ENCODE results near the gene DOCK1.
A peak's percentile ranks its signal among the peaks of the same experiment; 100 is the strongest.
"Not testable (repeated sequence)": the region's sequence is repeated elsewhere in the genome, so short reads cannot be mapped to it uniquely, and the experiment has no call there.

The DOCK1 gene

DNA sequence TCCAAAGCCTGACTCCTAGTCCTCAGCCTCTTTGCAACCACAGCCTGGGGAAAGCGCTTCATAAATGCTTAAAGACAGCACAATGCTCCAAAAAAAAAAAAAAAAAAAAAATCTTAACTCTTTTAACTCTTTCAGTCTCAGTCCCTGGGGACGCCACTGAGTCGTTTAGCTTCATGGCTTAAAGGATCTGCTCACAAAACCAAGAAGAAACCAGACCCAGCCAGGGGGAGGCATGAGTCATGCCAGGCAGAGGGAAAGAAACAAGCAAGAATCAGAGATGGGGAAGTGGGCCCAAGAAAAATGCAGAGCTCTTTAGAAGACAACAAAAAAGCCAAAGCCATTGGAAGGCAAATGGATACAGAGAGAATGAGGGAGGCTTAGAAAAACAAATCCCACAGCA is 32.5 kb upstream of the DOCK1 start:
- Histone ChIP-seq H2BK5ac (ENCODE audit: low read length) (no peak overlapping the region), H2BK15ac (replicated peaks; ENCODE audit: low read depth) (no peak overlapping the region), H3K79me2 (ENCODE audit: control insufficient read depth, insufficient read depth, low read length) (no peaks in the 10 kb centered on the region), H4K8ac (ENCODE audit: low read depth, low read length) (no peak overlapping the region), H3K4me2 (ENCODE audit: low read length) (no peak overlapping the region), H3K9ac (ENCODE audit: low read length) (no peak overlapping the region), H3K79me1 (ENCODE audit: low read length) (no peaks in the 10 kb centered on the region), H3K56ac (ENCODE audit: low read length) (no peak overlapping the region), H2AK5ac (ENCODE audit: low read length) (no peak overlapping the region), H3K36me3 (ENCODE audit: control insufficient read depth, insufficient read depth, low read length) (no peaks in the 10 kb centered on the region), H3K4me1 (ENCODE audit: control insufficient read depth, low read depth, low read length) (no peaks in the 10 kb centered on the region), H2BK120ac (ENCODE audit: low read depth, low read length) (no peak overlapping the region), H3K27me3 (ENCODE audit: insufficient read depth, low read length, poor library complexity) (no peaks in the 10 kb centered on the region), H3K4ac (ENCODE audit: low read depth, low read length) (no peak overlapping the region), H4K5ac (ENCODE audit: low read length) (no peak overlapping the region), H3K18ac (ENCODE audit: low read length) (no peak overlapping the region), H3K23ac (ENCODE audit: low read length) (no peak overlapping the region), H3K4me3 (ENCODE audit: low read length) (no peak overlapping the region), H3K27ac (ENCODE audit: low read depth, low read length) (no peak overlapping the region)
- DNase-seq = peak; percentile 68
- no CpG with 5 or more reads among the region's 3 CpGs for WGBS (ENCODE audit: extremely low coverage, insufficient coverage, low lambda C conversion rate)

DNA sequence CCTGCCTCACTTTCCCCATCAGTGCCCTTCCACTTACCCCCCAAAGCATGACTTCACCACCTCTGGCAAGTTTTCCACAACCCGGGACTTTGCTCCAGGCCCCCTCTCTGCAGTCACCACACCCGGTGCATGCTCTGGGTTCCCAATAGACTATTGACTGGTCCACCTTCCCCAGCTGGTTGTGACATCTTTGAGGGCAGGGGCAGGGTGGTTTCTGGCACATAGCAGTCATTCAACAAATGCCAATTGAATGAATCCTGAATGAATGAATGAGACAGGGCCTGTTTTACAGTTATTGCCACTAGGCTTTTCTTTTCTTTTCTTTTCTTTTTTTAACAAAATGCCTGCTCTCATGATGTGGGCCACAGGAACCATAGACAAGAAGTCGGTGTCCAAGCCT is 28.8 kb upstream of the DOCK1 start:
- no peak overlapping the region for H2BK15ac ChIP-seq (replicated peaks; ENCODE audit: low read depth)
- H2AK5ac ChIP-seq (ENCODE audit: low read length) = no peak overlapping the region
- no peak overlapping the region for H3K4me2 ChIP-seq (ENCODE audit: low read length)
- H3K18ac ChIP-seq (ENCODE audit: low read length) = no peak overlapping the region
- no peak overlapping the region for H2BK5ac ChIP-seq (ENCODE audit: low read length)
- H3K4me3 ChIP-seq (ENCODE audit: low read length) = no peak overlapping the region
- H3K27ac ChIP-seq (ENCODE audit: low read depth, low read length) = no peak overlapping the region
- H3K79me1 ChIP-seq (ENCODE audit: low read length) = no peaks in the 10 kb centered on the region
- no peak for DNase-seq
- H3K36me3 ChIP-seq (ENCODE audit: control insufficient read depth, insufficient read depth, low read length) = no peaks in the 10 kb centered on the region
- no peak overlapping the region for H3K23ac ChIP-seq (ENCODE audit: low read length)
- no peak overlapping the region for H4K5ac ChIP-seq (ENCODE audit: low read length)
- H3K56ac ChIP-seq (ENCODE audit: low read length) = no peak overlapping the region
- H3K79me2 ChIP-seq (ENCODE audit: control insufficient read depth, insufficient read depth, low read length) = no peaks in the 10 kb centered on the region
- H3K4me1 ChIP-seq (ENCODE audit: control insufficient read depth, low read depth, low read length) = no peaks in the 10 kb centered on the region
- H2BK120ac ChIP-seq (ENCODE audit: low read depth, low read length) = no peak overlapping the region
- H4K8ac ChIP-seq (ENCODE audit: low read depth, low read length) = no peak overlapping the region
- H3K27me3 ChIP-seq (ENCODE audit: insufficient read depth, low read length, poor library complexity) = no peaks in the 10 kb centered on the region
- H3K4ac ChIP-seq (ENCODE audit: low read depth, low read length) = no peak overlapping the region
- no peak overlapping the region for H3K9ac ChIP-seq (ENCODE audit: low read length)
- WGBS (ENCODE audit: extremely low coverage, insufficient coverage, low lambda C conversion rate) = no CpG with 5 or more reads among the region's 3 CpGs

DNA sequence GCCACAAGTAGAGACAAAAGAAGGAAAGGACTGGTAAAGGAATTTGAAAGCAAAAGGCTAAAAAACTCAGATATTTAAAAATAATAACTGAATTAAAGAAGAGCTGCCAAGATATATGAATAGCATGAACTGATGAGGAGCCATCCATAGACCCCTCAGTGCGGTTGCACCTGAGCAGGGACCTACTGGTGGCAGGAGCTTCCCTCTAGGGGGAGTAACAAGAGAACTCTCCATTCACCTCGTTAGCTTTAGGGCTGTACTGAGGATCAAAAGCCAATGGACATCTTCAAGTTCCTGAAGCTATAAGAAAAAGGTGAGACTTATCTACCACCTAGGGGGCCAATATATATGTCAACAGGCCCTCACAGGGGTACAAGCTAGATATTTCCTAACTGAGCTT is 27.8 kb upstream of the DOCK1 start:
- H3K4ac ChIP-seq (ENCODE audit: low read depth, low read length) = no peak overlapping the region
- no peak overlapping the region for H3K27ac ChIP-seq (ENCODE audit: low read depth, low read length)
- no peak overlapping the region for H3K4me2 ChIP-seq (ENCODE audit: low read length)
- no CpG with 5 or more reads among the region's 2 CpGs for WGBS (ENCODE audit: extremely low coverage, insufficient coverage, low lambda C conversion rate)
- no peaks in the 10 kb centered on the region for H3K79me1 ChIP-seq (ENCODE audit: low read length)
- H3K18ac ChIP-seq (ENCODE audit: low read length) = no peak overlapping the region
- no peak for DNase-seq
- no peak overlapping the region for H2BK120ac ChIP-seq (ENCODE audit: low read depth, low read length)
- no peak overlapping the region for H4K8ac ChIP-seq (ENCODE audit: low read depth, low read length)
- no peak overlapping the region for H2BK15ac ChIP-seq (replicated peaks; ENCODE audit: low read depth)
- no peak overlapping the region for H3K56ac ChIP-seq (ENCODE audit: low read length)
- H3K4me1 ChIP-seq (ENCODE audit: control insufficient read depth, low read depth, low read length) = no peaks in the 10 kb centered on the region
- no peaks in the 10 kb centered on the region for H3K27me3 ChIP-seq (ENCODE audit: insufficient read depth, low read length, poor library complexity)
- no peak overlapping the region for H3K23ac ChIP-seq (ENCODE audit: low read length)
- no peak overlapping the region for H2AK5ac ChIP-seq (ENCODE audit: low read length)
- H2BK5ac ChIP-seq (ENCODE audit: low read length) = no peak overlapping the region
- H3K4me3 ChIP-seq (ENCODE audit: low read length) = no peak overlapping the region
- no peak overlapping the region for H4K5ac ChIP-seq (ENCODE audit: low read length)
- no peaks in the 10 kb centered on the region for H3K79me2 ChIP-seq (ENCODE audit: control insufficient read depth, insufficient read depth, low read length)
- no peaks in the 10 kb centered on the region for H3K36me3 ChIP-seq (ENCODE audit: control insufficient read depth, insufficient read depth, low read length)
- no peak overlapping the region for H3K9ac ChIP-seq (ENCODE audit: low read length)

DNA sequence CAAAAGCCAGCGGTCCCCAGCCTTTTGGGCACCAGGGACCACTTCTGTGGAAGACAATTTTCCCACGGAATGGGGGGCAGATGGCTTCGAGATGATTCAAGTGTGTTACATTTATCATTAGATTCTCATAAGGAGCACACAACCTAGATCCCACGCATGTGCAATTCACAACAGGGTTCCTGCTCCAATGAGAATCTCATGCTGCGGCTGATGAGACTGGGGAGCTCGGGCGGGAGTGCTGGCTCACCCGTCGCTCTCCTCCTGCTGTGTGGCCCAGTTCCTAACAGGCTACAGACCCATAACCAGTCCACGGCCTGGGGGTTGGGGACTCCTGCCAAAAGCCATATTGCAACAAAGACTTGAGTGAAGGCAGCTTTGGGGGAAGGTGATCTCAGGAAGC is 26.6 kb upstream of the DOCK1 start:
- Histone ChIP-seq H3K79me1 (ENCODE audit: low read length) (no peaks in the 10 kb centered on the region), H3K4me1 (ENCODE audit: control insufficient read depth, low read depth, low read length) (no peaks in the 10 kb centered on the region), H4K8ac (ENCODE audit: low read depth, low read length) (no peak overlapping the region), H3K9ac (ENCODE audit: low read length) (no peak overlapping the region), H3K27ac (ENCODE audit: low read depth, low read length) (no peak overlapping the region), H2AK5ac (ENCODE audit: low read length) (no peak overlapping the region), H3K18ac (ENCODE audit: low read length) (no peak overlapping the region), H3K23ac (ENCODE audit: low read length) (no peak overlapping the region), H3K4me2 (ENCODE audit: low read length) (no peak overlapping the region), H2BK15ac (replicated peaks; ENCODE audit: low read depth) (no peak overlapping the region), H3K27me3 (ENCODE audit: insufficient read depth, low read length, poor library complexity) (no peaks in the 10 kb centered on the region), H3K36me3 (ENCODE audit: control insufficient read depth, insufficient read depth, low read length) (no peaks in the 10 kb centered on the region), H3K4ac (ENCODE audit: low read depth, low read length) (no peak overlapping the region), H2BK120ac (ENCODE audit: low read depth, low read length) (no peak overlapping the region), H3K4me3 (ENCODE audit: low read length) (no peak overlapping the region), H4K5ac (ENCODE audit: low read length) (no peak overlapping the region), H3K79me2 (ENCODE audit: control insufficient read depth, insufficient read depth, low read length) (no peaks in the 10 kb centered on the region), H3K56ac (ENCODE audit: low read length) (no peak overlapping the region), H2BK5ac (ENCODE audit: low read length) (no peak overlapping the region)
- DNase-seq = no peak
- WGBS (ENCODE audit: extremely low coverage, insufficient coverage, low lambda C conversion rate) = no CpG with 5 or more reads among the region's 10 CpGs

DNA sequence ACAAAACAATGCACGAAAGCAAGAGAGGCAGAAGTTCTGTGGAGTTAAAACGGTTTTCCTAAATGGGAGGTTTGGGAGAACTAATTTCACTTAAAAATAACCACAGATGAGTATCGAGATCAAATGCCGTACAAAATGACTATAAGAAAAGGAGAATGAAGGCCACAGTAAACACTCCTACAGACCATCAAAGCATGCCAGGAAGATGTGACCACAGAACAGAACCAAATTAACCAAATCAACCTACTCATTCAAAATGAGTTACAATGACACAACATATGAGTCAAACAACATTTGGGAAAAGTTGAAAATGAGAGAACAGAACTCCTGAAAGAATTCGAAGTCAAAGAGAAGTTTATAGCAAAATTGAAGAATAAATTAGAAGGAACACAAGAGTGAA is 24.3 kb upstream of the DOCK1 start:
- no peak overlapping the region for H2BK5ac ChIP-seq (ENCODE audit: low read length)
- H3K4me1 ChIP-seq (ENCODE audit: control insufficient read depth, low read depth, low read length) = no peaks in the 10 kb centered on the region
- H4K5ac ChIP-seq (ENCODE audit: low read length) = no peak overlapping the region
- H4K8ac ChIP-seq (ENCODE audit: low read depth, low read length) = no peak overlapping the region
- no peak overlapping the region for H2BK120ac ChIP-seq (ENCODE audit: low read depth, low read length)
- no peaks in the 10 kb centered on the region for H3K79me1 ChIP-seq (ENCODE audit: low read length)
- no peak overlapping the region for H3K23ac ChIP-seq (ENCODE audit: low read length)
- no peak overlapping the region for H3K18ac ChIP-seq (ENCODE audit: low read length)
- H3K27ac ChIP-seq (ENCODE audit: low read depth, low read length) = no peak overlapping the region
- H3K27me3 ChIP-seq (ENCODE audit: insufficient read depth, low read length, poor library complexity) = no peaks in the 10 kb centered on the region
- H3K56ac ChIP-seq (ENCODE audit: low read length) = no peak overlapping the region
- H3K9ac ChIP-seq (ENCODE audit: low read length) = no peak overlapping the region
- no CpG with 5 or more reads among the region's 5 CpGs for WGBS (ENCODE audit: extremely low coverage, insufficient coverage, low lambda C conversion rate)
- no peak overlapping the region for H3K4ac ChIP-seq (ENCODE audit: low read depth, low read length)
- DNase-seq = no peak
- H3K79me2 ChIP-seq (ENCODE audit: control insufficient read depth, insufficient read depth, low read length) = no peaks in the 10 kb centered on the region
- H3K4me3 ChIP-seq (ENCODE audit: low read length) = no peak overlapping the region
- no peak overlapping the region for H3K4me2 ChIP-seq (ENCODE audit: low read length)
- no peaks in the 10 kb centered on the region for H3K36me3 ChIP-seq (ENCODE audit: control insufficient read depth, insufficient read depth, low read length)
- H2AK5ac ChIP-seq (ENCODE audit: low read length) = no peak overlapping the region
- H2BK15ac ChIP-seq (replicated peaks; ENCODE audit: low read depth) = no peak overlapping the region

DNA sequence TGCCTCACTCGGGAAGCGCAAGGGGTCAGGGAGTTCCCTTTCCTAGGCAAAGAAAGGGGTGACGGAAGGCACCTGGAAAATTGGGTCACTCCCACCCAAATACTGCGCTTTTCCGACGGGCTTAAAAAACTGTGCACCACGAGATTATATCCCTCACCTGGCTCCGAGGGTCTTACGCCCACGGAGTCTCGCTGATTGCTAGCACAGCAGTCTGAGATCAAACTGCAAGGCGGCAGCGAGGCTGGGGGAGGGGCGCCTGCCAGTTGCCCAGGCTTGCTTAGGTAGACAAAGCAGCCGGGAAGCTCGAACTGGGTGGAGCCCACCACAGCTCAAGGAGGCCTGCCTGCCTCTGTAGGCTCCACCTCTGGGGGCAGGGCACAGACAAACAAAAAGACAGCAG is 23.2 kb upstream of the DOCK1 start:
- not testable (repeated sequence) for H3K4me2 ChIP-seq (ENCODE audit: low read length); H2BK15ac ChIP-seq (replicated peaks; ENCODE audit: low read depth); H3K4me3 ChIP-seq (ENCODE audit: low read length); H2AK5ac ChIP-seq (ENCODE audit: low read length); H3K79me1 ChIP-seq (ENCODE audit: low read length); H4K5ac ChIP-seq (ENCODE audit: low read length); H3K4ac ChIP-seq (ENCODE audit: low read depth, low read length); H3K79me2 ChIP-seq (ENCODE audit: control insufficient read depth, insufficient read depth, low read length); H3K23ac ChIP-seq (ENCODE audit: low read length); H2BK120ac ChIP-seq (ENCODE audit: low read depth, low read length); H2BK5ac ChIP-seq (ENCODE audit: low read length); H3K36me3 ChIP-seq (ENCODE audit: control insufficient read depth, insufficient read depth, low read length); H3K27me3 ChIP-seq (ENCODE audit: insufficient read depth, low read length, poor library complexity); H3K4me1 ChIP-seq (ENCODE audit: control insufficient read depth, low read depth, low read length); H3K27ac ChIP-seq (ENCODE audit: low read depth, low read length)
- no CpG with 5 or more reads among the region's 16 CpGs for WGBS (ENCODE audit: extremely low coverage, insufficient coverage, low lambda C conversion rate)
- Histone ChIP-seq H3K9ac (ENCODE audit: low read length) (peak overlapping the region; percentile 54), H4K8ac (ENCODE audit: low read depth, low read length) (peak overlapping the region; percentile 66), H3K18ac (ENCODE audit: low read length) (peak overlapping the region; percentile 77), H3K56ac (ENCODE audit: low read length) (peak overlapping the region; percentile 71)
- peak; percentile 62 for DNase-seq

All from mesendoderm (in vitro differentiated cells).